Brain microvascular endothelial cell (primary cell): ENCODE data around the gene RCL1.

Source experiments
- DNase-seq: peaks from one replicate; pipeline ENCODE4 v3.0.0-alpha.2; 2020
- H3K27ac ChIP-seq: fragments of 250-450 bp; sonication (Bioruptor Pico); 2 replicates; pipeline ENCODE4 v1.5.1; 2020; ENCODE audit warnings: mild to moderate bottlenecking, moderate library complexity
- H3K27me3 ChIP-seq: fragments of 250-450 bp; sonication (Bioruptor Pico); replicated peaks from 2 replicates; pipeline ENCODE4 v1.5.1; 2020; ENCODE audit warnings: mild to moderate bottlenecking
- H3K36me3 ChIP-seq: fragments of 250-450 bp; sonication (Bioruptor Pico); replicated peaks from 2 replicates; pipeline ENCODE4 v1.5.1; 2020; ENCODE audit warnings: mild to moderate bottlenecking
- H3K4me3 ChIP-seq: 2 replicates; pipeline ENCODE4 v1.5.1; 2011; ENCODE audit warnings: low read depth, mild to moderate bottlenecking, control low read depth, low read length, moderate library complexity
- in situ Hi-C: cut with HindIII; loops from 2 replicates; pipeline ENCODE4 v1.10.0; 2017; ENCODE audit warnings: low sequenced_read_pairs, low pct_ligation_motif_present
- TF ChIP-seq, protein P1 (sequence below): IDR thresholded peaks from 2 replicates; pipeline ENCODE4 v1.5.1; 2011; ENCODE audit warnings: low read depth, mild to moderate bottlenecking, moderate library complexity, low read length, control low read depth, inconsistent platforms; ENCODE audit errors: missing control alignments

RCL1 gene

GRCh38 chr9:4831119-4831518 lies 38.4 kb downstream of the RCL1 start:
- H3K36me3 ChIP-seq: no peaks in the 10 kb centered on the region

DNA sequence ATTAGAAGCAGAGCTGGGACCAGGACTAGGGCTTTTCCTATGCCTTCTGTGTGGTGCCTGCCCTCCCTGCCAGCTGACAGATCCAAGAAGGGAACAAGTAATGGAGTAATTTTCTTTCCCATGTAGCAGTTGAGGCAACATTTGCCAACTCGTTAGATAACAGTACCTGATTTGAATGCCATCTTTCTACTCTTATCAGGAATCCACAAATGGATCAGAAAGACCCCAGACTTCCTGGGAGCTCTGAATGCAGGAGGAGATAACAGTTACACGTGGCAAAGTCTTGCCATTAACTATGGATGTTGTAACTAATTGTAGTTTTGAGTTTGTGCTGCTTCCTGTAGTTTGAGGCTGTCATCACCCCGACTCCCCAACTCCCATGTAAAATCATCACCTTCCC lies 39.2 kb downstream of the RCL1 start:
- no peak for DNase-seq
- TF ChIP-seq, protein P1, sequence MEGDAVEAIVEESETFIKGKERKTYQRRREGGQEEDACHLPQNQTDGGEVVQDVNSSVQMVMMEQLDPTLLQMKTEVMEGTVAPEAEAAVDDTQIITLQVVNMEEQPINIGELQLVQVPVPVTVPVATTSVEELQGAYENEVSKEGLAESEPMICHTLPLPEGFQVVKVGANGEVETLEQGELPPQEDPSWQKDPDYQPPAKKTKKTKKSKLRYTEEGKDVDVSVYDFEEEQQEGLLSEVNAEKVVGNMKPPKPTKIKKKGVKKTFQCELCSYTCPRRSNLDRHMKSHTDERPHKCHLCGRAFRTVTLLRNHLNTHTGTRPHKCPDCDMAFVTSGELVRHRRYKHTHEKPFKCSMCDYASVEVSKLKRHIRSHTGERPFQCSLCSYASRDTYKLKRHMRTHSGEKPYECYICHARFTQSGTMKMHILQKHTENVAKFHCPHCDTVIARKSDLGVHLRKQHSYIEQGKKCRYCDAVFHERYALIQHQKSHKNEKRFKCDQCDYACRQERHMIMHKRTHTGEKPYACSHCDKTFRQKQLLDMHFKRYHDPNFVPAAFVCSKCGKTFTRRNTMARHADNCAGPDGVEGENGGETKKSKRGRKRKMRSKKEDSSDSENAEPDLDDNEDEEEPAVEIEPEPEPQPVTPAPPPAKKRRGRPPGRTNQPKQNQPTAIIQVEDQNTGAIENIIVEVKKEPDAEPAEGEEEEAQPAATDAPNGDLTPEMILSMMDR: no peak
- H3K27me3 ChIP-seq: no peaks in the 10 kb centered on the region
- no peak overlapping the region for H3K4me3 ChIP-seq
- H3K27ac ChIP-seq: peak overlapping the region; percentile 95
- in situ Hi-C loops: no loop called here
- H3K36me3 ChIP-seq: no peaks in the 10 kb centered on the region

More at GRCh38 chr9:4831119-4831518, 38.4 kb downstream of the RCL1 start:
- Histone ChIP-seq H3K27me3 (no peaks in the 10 kb centered on the region), H3K27ac (no peak overlapping the region), H3K4me3 (no peak overlapping the region)
- TF ChIP-seq, protein P1: peak; percentile 3
- in situ Hi-C loops: no loop called here
- DNase-seq: no peak

- in situ Hi-C loops: no loop called here
- no peak overlapping the region for H3K4me3 ChIP-seq
- TF ChIP-seq, protein P1: no peak
- H3K27me3 ChIP-seq: no peaks in the 10 kb centered on the region
- peak overlapping the region; percentile 95 for H3K27ac ChIP-seq
- DNase-seq: peak; percentile 98
- no peaks in the 10 kb centered on the region for H3K36me3 ChIP-seq
Observed at GRCh38 chr9:4832786-4833579, 40.2 kb downstream of the RCL1 start.

DNA sequence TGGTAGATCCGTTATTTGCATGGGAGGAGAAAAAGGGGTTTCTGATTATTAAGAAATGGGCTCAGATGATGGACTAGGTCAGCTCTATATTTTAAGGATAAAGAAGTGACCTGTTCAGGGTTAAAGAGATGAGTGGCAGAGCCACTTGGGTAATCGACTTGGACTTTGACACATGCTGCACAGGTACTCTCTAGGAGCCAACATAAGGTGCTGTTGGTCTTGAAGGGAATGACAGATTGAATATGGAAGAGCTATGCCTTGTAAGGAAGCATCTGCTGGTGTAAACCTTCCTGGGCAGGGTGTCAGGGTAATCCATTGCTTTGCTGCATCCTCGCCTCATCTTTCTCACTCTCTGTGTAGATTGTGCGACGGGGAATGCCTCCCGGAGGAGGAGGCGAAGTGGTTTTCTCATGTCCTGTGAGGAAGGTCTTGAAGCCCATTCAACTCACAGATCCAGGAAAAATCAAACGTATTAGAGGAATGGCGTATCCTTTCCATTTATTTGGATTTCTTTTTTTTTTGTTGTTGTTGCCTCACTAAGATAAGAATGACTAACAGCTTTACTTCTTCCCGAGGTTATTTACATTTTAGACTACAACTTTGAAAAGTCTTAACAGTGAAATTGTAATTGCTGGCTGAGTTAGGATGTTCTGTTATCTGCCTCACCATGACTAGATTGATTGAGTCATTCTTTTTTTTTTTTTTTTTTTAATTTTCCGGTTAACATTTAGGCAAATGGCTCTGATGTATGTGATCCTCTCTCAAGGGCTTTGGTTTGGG lies 41.2 kb downstream of the RCL1 start:
- Histone ChIP-seq H3K4me3 (no peak overlapping the region), H3K36me3 (no peaks in the 10 kb centered on the region), H3K27me3 (no peaks in the 10 kb centered on the region), H3K27ac (peak overlapping the region; percentile 95)
- in situ Hi-C loops: no loop called here
- TF ChIP-seq, protein P1: no peak
- no peak for DNase-seq

- DNase-seq: peak; percentile 53
- Histone ChIP-seq H3K36me3 (no peaks in the 10 kb centered on the region), H3K4me3 (no peak overlapping the region), H3K27me3 (no peaks in the 10 kb centered on the region), H3K27ac (peak overlapping the region; percentile 98)
- in situ Hi-C loops: no loop called here
- TF ChIP-seq, protein P1: no peak
Observed at GRCh38 chr9:4836676-4837075, 43.9 kb downstream of the RCL1 start.
